A549 (cell line): ENCODE measurements around the gene SLC1A2.

ENCODE experiments used
- EP300 ChIP-seq, 2 experiments: fragments of >200 bp; sonication (Bioruptor Twin); formaldehyde crosslinking; IDR thresholded peaks; 2 replicates in 1 of 2; 3 replicates in 1 of 2; pipeline ENCODE4 v1.6.1; 2016 to 2017
- HDAC2 ChIP-seq: fragments of 200-600 bp; sonication (generic); IDR thresholded peaks from 2 replicates; pipeline ENCODE4 v1.6.1; 2016
- KDM1A ChIP-seq: fragments of 200-600 bp; sonication (generic); IDR thresholded peaks from 2 replicates; pipeline ENCODE4 v1.6.1; 2016; ENCODE audit warnings: low read depth, mild to moderate bottlenecking
- NFE2L2 ChIP-seq: fragments of 150-350 bp; conservative IDR thresholded peaks from 2 replicates; pipeline ENCODE4 v1.6.1; 2014; ENCODE audit warnings: low read length
- RAD21 ChIP-seq, 2 experiments: fragments of >200 bp in 1 of 2; sonication (Bioruptor Twin) in 1 of 2; formaldehyde crosslinking in 1 of 2; IDR thresholded peaks in 1 of 2; conservative IDR thresholded peaks in 1 of 2; 2 replicates in 1 of 2; 3 replicates in 1 of 2; pipeline ENCODE4 v1.6.1; 2012 to 2018; ENCODE audit warnings: inconsistent platforms in 1 of 2
- RCOR1 ChIP-seq: fragments of 150-350 bp; IDR thresholded peaks from 2 replicates; pipeline ENCODE4 v1.6.1; 2014; ENCODE audit warnings: antibody characterized with exemption, low read length, low read depth
- SMC3 ChIP-seq: fragments of >200 bp; sonication (Bioruptor Twin); formaldehyde crosslinking; IDR thresholded peaks from 3 replicates; pipeline ENCODE4 v1.6.1; 2018; ENCODE audit warnings: inconsistent platforms
- TF ChIP-seq, protein P1 (sequence below): fragments of >200 bp; sonication (Bioruptor Twin); formaldehyde crosslinking; IDR thresholded peaks from 3 replicates; pipeline ENCODE4 v1.5.1; 2016
- TF ChIP-seq, protein P2 (sequence below): IDR thresholded peaks from 2 replicates; pipeline ENCODE4 v1.6.1; 2012

DNA sequence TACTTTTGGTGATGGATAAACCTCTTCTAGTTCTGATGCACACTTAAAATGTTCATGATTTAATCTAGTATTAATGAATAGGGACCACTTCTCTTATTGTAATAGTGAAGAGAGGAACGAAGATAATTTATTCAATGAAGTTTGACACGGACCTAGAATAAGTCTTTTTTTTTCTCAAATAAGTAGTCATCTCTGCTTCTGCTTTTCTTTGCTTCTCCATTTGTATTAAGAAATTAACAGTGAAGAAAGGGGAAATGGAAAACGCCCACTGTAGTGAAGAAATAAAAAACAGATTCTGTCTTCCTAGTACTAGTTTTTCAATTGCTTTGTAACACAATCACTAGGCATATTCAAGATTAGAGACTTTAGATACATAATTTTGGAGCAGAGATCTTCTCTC lies 207.4 kb downstream of the SLC1A2 start:
- TF ChIP-seq SMC3 (no peak), NFE2L2 (no peak), KDM1A (no peak), RAD21 (conservative IDR thresholded peaks at IDR 0.05 in 1 of 2, IDR thresholded peaks at IDR 0.05 in 1 of 2) (no peak), EP300 (IDR thresholded peaks at IDR 0.05) (no peak), RCOR1 (no peak), HDAC2 (no peak)
- TF ChIP-seq, protein P1, sequence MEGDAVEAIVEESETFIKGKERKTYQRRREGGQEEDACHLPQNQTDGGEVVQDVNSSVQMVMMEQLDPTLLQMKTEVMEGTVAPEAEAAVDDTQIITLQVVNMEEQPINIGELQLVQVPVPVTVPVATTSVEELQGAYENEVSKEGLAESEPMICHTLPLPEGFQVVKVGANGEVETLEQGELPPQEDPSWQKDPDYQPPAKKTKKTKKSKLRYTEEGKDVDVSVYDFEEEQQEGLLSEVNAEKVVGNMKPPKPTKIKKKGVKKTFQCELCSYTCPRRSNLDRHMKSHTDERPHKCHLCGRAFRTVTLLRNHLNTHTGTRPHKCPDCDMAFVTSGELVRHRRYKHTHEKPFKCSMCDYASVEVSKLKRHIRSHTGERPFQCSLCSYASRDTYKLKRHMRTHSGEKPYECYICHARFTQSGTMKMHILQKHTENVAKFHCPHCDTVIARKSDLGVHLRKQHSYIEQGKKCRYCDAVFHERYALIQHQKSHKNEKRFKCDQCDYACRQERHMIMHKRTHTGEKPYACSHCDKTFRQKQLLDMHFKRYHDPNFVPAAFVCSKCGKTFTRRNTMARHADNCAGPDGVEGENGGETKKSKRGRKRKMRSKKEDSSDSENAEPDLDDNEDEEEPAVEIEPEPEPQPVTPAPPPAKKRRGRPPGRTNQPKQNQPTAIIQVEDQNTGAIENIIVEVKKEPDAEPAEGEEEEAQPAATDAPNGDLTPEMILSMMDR = no peak
- TF ChIP-seq, protein P2, sequence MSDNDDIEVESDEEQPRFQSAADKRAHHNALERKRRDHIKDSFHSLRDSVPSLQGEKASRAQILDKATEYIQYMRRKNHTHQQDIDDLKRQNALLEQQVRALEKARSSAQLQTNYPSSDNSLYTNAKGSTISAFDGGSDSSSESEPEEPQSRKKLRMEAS = no peak
